HEK293 (cell line): ENCODE measurements around the gene SLX9.

Experiments
- CTCF ChIA-PET: fragments of 350-600 bp; formaldehyde crosslinking; extraction: SDS; loops from one replicate; lab custom pipeline; 2021; ENCODE audit warnings: antibody characterized with exemption; lab: Yijun Ruan, JAX
- POLR2A ChIA-PET: fragments of 300-600 bp; formaldehyde crosslinking; extraction: SDS; loops from one replicate; lab custom pipeline; 2020; ENCODE audit warnings: antibody characterized with exemption, inconsistent platforms; lab: Yijun Ruan, JAX
- H3K27ac ChIP-seq: fragments of 200-500 bp; sonication (Bioruptor generic); 2 replicates; pipeline ENCODE4 v1.5.1; 2014; ENCODE audit warnings: low read depth, low read length, control low read depth, inconsistent platforms; ENCODE audit errors: extremely low read depth
- H3K36me3 ChIP-seq, 2 experiments: fragments of 200-500 bp in 1 of 2; sonication (Bioruptor generic) in 1 of 2; 1 replicate in 1 of 2; 2 replicates in 1 of 2; pipeline ENCODE4 v1.5.1; 2014 to 2017; ENCODE audit warnings: inconsistent platforms in 2 of 2, low read length in 2 of 2; ENCODE audit not compliant: control insufficient read depth in 2 of 2, insufficient read depth in 1 of 2
- H3K4me1 ChIP-seq: fragments of 200-500 bp; sonication (Bioruptor generic); 2 replicates; pipeline ENCODE4 v1.5.1; 2014; ENCODE audit warnings: mild to moderate bottlenecking, low read length, inconsistent platforms; ENCODE audit not compliant: control insufficient read depth, insufficient read depth
- H3K4me3 ChIP-seq: 2 replicates; pipeline ENCODE4 v1.5.1; 2011; ENCODE audit warnings: low read depth, mild to moderate bottlenecking, control low read depth, low read length, moderate library complexity
- H3K9me3 ChIP-seq: fragments of 200-500 bp; sonication (Bioruptor generic); 2 replicates; pipeline ENCODE4 v1.5.1; 2014; ENCODE audit warnings: low read depth, low read length, inconsistent platforms; ENCODE audit not compliant: control insufficient read depth, insufficient read depth
- HOXC10 ChIP-seq: sonication (generic); formaldehyde crosslinking; IDR thresholded peaks from 2 replicates; pipeline ENCODE4 v1.8.1; 2023; ENCODE audit warnings: mild to moderate bottlenecking, missing genetic modification reagents
- OSR2 ChIP-seq: fragments of 450-650 bp; formaldehyde crosslinking; IDR thresholded peaks from 2 replicates; pipeline ENCODE4 v1.5.1; 2016; ENCODE audit warnings: missing biosample characterization, missing genetic modification characterization
- SP2 ChIP-seq: fragments of 450-650 bp; formaldehyde crosslinking; IDR thresholded peaks from 2 replicates; pipeline ENCODE4 v1.5.1; 2016; ENCODE audit warnings: missing biosample characterization, missing genetic modification characterization
- ZBTB20 ChIP-seq: fragments of 450-650 bp; formaldehyde crosslinking; IDR thresholded peaks from 2 replicates; pipeline ENCODE4 v1.5.1; 2016; ENCODE audit warnings: missing biosample characterization, missing genetic modification characterization
- ZFP69B ChIP-seq: fragments of 450-650 bp; formaldehyde crosslinking; IDR thresholded peaks from 2 replicates; pipeline ENCODE4 v1.5.1; 2016; ENCODE audit warnings: missing biosample characterization, missing genetic modification characterization
- ZNF10 ChIP-seq: fragments of 450-650 bp; formaldehyde crosslinking; IDR thresholded peaks from 2 replicates; pipeline ENCODE4 v1.5.1; 2017; ENCODE audit warnings: missing biosample characterization, missing genetic modification characterization
- ZNF223 ChIP-seq: fragments of 450-650 bp; formaldehyde crosslinking; IDR thresholded peaks from 2 replicates; pipeline ENCODE4 v1.5.1; 2016; ENCODE audit warnings: missing biosample characterization, missing genetic modification characterization
- ZNF239 ChIP-seq: fragments of 450-650 bp; formaldehyde crosslinking; IDR thresholded peaks from 2 replicates; pipeline ENCODE4 v1.5.1; 2016; ENCODE audit warnings: missing biosample characterization, missing genetic modification characterization
- ZNF549 ChIP-seq: fragments of 450-650 bp; IDR thresholded peaks from 2 replicates; pipeline ENCODE4 v1.5.1; 2018; ENCODE audit warnings: missing biosample characterization, missing genetic modification characterization, mild to moderate bottlenecking, inconsistent platforms, moderate library complexity
- ZNF600 ChIP-seq: fragments of 450-650 bp; formaldehyde crosslinking; IDR thresholded peaks from 2 replicates; pipeline ENCODE4 v1.5.1; 2016; ENCODE audit warnings: missing biosample characterization, missing genetic modification characterization
- TF ChIP-seq, protein P1 (sequence below): fragments of 450-650 bp; formaldehyde crosslinking; IDR thresholded peaks from 2 replicates; pipeline ENCODE4 v1.5.1; 2016; ENCODE audit warnings: missing biosample characterization, missing genetic modification characterization
- TF ChIP-seq, protein P2 (sequence below): fragments of 450-650 bp; formaldehyde crosslinking; IDR thresholded peaks from 2 replicates; pipeline ENCODE4 v1.5.1; 2016; ENCODE audit warnings: missing biosample characterization, missing genetic modification characterization
- TF ChIP-seq, protein P3 (sequence below): fragments of 450-650 bp; formaldehyde crosslinking; IDR thresholded peaks from 2 replicates; pipeline ENCODE4 v1.5.1; 2016; ENCODE audit warnings: missing biosample characterization, missing genetic modification characterization

Gene SLX9

DNA sequence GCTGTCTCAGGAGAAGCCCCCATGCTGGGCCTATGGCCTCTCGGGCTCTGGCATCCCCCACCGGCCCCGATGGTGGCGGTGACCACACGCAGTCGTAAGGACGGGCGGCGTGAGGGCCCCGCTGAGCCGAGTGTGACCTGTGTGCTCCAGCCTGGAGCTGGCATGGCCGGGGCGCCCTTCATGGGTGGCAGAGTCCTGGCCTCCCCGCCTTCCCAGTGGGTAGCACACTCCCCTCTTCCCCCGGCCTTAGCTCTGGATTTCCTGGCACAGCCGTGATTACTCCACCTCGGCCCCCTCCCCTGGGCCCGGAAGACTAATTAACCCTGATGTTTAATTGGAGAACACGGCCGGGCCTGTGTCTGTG lies 44.6 kb downstream of the SLX9 start (continued):
- TF ChIP-seq, protein P1, sequence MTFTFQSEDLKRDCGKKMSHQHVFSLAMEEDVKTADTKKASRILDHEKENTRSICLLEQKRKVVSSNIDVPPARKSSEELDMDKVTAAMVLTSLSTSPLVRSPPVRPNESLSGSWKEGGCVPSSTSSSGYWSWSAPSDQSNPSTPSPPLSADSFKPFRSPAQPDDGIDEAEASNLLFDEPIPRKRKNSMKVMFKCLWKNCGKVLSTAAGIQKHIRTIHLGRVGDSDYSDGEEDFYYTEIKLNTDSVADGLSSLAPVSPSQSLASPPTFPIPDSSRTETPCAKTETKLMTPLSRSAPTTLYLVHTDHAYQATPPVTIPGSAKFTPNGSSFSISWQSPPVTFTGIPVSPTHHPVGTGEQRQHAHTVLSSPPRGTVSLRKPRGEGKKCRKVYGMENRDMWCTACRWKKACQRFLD (tag by site-specific recombination): no peak
- TF ChIP-seq, protein P2, sequence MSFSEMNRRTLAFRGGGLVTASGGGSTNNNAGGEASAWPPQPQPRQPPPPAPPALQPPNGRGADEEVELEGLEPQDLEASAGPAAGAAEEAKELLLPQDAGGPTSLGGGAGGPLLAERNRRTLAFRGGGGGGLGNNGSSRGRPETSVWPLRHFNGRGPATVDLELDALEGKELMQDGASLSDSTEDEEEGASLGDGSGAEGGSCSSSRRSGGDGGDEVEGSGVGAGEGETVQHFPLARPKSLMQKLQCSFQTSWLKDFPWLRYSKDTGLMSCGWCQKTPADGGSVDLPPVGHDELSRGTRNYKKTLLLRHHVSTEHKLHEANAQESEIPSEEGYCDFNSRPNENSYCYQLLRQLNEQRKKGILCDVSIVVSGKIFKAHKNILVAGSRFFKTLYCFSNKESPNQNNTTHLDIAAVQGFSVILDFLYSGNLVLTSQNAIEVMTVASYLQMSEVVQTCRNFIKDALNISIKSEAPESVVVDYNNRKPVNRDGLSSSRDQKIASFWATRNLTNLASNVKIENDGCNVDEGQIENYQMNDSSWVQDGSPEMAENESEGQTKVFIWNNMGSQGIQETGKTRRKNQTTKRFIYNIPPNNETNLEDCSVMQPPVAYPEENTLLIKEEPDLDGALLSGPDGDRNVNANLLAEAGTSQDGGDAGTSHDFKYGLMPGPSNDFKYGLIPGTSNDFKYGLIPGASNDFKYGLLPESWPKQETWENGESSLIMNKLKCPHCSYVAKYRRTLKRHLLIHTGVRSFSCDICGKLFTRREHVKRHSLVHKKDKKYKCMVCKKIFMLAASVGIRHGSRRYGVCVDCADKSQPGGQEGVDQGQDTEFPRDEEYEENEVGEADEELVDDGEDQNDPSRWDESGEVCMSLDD (tag by site-specific recombination): 0 out of 2 replicates have a peak, but pooled peaks have one; percentile 26
- no peak for TF ChIP-seq ZNF10 (tag by site-specific recombination)
- no peak for TF ChIP-seq OSR2 (tag by site-specific recombination)
- TF ChIP-seq HOXC10 (CRISPR knock-in tag): no peak

DNA sequence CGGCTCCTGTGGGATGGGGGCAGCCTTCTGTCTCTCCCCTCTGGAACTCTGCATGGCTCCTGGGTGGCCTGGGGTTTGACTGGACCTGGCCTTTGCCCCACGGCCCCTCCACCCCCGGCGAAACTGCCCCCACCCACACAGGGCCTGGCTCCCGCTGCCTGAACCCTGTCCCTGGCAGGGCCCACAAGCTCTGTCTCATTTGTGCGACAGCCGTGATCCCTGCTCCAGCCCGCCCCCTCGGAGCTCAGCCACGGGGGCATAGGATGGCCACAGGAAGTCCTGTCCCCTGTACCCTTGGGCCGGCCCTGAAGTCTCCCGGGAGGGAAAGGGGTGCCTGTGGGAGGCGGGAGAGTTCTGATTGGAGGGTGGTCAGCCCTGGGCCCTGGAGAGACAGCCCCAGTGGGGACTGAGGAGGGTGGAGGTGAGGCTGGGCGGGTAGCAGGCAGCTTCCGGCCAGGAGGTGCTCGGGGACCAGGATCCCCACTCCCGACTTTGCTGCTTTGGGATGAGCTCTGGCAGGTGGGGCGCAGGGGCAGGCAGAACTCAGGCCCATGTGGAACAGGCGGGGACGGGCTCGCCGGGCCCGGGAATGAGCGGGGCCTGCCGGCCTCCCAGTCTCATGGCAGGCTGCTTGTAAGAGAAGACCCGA lies 45.1 kb downstream of the SLX9 start:
- Histone ChIP-seq H3K4me1 (no peaks in the 10 kb centered on the region), H3K36me3 (no peaks in the 10 kb centered on the region), H3K27ac (no peak overlapping the region), H3K4me3 (no peak overlapping the region), H3K9me3 (no peaks in the 10 kb centered on the region)
- TF ChIP-seq ZNF239 (tag by site-specific recombination) (no peak), SP2 (peak; percentile 35)
- ChIA-PET CTCF (interaction anchor here (0.7 to 4.0 kb wide), 5 partner anchors 30 to 192 kb away, joined by 3 to 19 read pairs (median 3); no protein-coding TSS in a partner anchor), POLR2A (interaction anchor here (0.6 to 0.7 kb wide), 2 partner anchors 10 to 13 kb away, joined by 3 read pairs; no protein-coding TSS in a partner anchor)

DNA sequence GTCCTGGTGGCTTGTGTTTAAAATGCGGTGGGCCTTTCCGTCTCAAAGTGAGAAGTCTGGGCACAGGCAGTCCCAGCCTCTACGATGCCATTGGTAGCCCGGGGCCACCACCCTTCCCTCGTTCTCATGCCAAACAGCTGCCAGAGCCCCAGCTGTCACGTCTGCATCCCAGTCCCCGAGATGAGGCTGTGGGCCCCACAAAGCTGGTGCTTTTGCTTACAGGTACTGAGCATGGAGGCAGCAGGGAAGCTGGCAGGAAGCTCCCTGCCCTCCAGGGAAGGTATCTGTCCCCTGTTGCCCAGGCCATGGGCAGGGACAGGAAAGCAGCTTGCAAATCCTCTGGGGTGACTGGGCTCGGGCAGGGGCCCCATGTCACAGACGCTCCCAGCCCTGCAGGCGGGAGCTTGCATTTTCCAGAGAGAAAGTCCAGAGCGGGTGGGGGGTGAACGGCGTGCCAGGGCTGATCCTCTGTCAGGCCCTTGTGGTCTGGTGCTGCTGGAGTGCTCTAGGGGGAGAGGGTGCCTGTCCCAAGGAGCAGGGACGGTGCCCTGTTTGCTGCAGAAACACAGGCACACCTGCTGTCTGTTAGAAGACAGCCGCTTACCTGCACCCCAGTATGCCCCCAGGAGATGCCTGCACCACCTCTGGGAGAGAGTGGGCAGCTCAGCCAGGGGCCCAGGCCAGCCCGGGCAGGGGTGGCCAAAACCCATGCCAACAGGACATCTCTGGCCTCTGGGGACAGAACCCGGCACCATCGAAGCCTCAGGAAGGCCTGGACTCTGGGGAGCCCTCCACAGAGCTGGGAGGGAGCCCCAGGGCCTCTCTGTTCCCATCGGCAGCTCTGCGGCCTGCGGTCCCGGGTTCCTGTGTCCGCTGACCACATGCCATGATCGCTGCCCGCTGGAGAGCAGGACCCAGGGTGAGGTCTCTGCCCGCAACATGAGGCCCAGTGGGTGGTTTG lies 45.9 kb downstream of the SLX9 start:
- CTCF ChIA-PET: interaction anchor here (0.6 to 4.0 kb wide), 6 partner anchors 31 to 811 kb away, joined by 3 to 19 read pairs (median 3); no protein-coding TSS in a partner anchor

More for the DNA sequence above, 45.9 kb downstream of the SLX9 start:
- Histone ChIP-seq H3K9me3 (no peaks in the 10 kb centered on the region), H3K27ac (no peak overlapping the region), H3K4me3 (no peak overlapping the region), H3K4me1 (no peaks in the 10 kb centered on the region), H3K36me3 (no peaks in the 10 kb centered on the region)
- POLR2A ChIA-PET: no interaction called here
- TF ChIP-seq, protein P3, sequence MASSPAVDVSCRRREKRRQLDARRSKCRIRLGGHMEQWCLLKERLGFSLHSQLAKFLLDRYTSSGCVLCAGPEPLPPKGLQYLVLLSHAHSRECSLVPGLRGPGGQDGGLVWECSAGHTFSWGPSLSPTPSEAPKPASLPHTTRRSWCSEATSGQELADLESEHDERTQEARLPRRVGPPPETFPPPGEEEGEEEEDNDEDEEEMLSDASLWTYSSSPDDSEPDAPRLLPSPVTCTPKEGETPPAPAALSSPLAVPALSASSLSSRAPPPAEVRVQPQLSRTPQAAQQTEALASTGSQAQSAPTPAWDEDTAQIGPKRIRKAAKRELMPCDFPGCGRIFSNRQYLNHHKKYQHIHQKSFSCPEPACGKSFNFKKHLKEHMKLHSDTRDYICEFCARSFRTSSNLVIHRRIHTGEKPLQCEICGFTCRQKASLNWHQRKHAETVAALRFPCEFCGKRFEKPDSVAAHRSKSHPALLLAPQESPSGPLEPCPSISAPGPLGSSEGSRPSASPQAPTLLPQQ (tag by site-specific recombination): peak; percentile 92
- no peak for TF ChIP-seq ZBTB20 (tag by site-specific recombination)
- peak; percentile 71 for TF ChIP-seq ZFP69B (tag by site-specific recombination)
- peak; percentile 73; the same call in 1 of the 2 replicates for TF ChIP-seq ZNF223
- peak; percentile 68; the same call in 1 of the 2 replicates for TF ChIP-seq ZNF600 (tag by site-specific recombination)
- TF ChIP-seq ZNF549 (tag by site-specific recombination): no peak
